Caco-2 (cell line): ENCODE measurements around the gene TANC2. TPM values are rescaled to one million over a fixed set of nuclear protein-coding genes. Genes with fewer than 3 reads are reported as not detected.

Experiments used
- BruUV-seq: library from RNA; stranded (reverse); fragments of 400-500 nt; replicated peaks from 2 replicates; lab custom pipeline; 2021; lab: Mats Ljungman, UMichigan
- CTCF ChIA-PET: fragments of 300-600 bp; sonication (Branson Sonifier 250); formaldehyde crosslinking; loops from one replicate; lab custom pipeline; 2022; ENCODE audit warnings: antibody characterized with exemption; lab: Charles Lee
- POLR2A ChIA-PET: fragments of 300-600 bp; sonication (Branson Sonifier 250); formaldehyde crosslinking; loops from one replicate; lab custom pipeline; 2022; ENCODE audit warnings: antibody characterized with exemption; lab: Charles Lee
- DNase-seq, 2 experiments: peaks; one replicate each; pipeline versions ENCODE4 v3.0.0 to v3.0.0-alpha.2; 2020 to 2022
- H3K27me3 ChIP-seq: replicated peaks from 2 replicates; pipeline ENCODE4 v1.6.0; 2011; ENCODE audit warnings: low read length; ENCODE audit not compliant: control insufficient read depth, insufficient read depth
- H3K36me3 ChIP-seq: 2 replicates; pipeline ENCODE4 v1.5.1; 2011; ENCODE audit warnings: low read length; ENCODE audit not compliant: control insufficient read depth, insufficient read depth
- H3K4me1 ChIP-seq: fragments of 250-450 bp; sonication (Bioruptor Pico); 2 replicates; pipeline ENCODE4 v1.5.1; 2020; ENCODE audit warnings: mild to moderate bottlenecking
- H3K4me3 ChIP-seq: 2 replicates; pipeline ENCODE4 v1.5.1; 2011; ENCODE audit warnings: low read depth, mild to moderate bottlenecking, control low read depth, low read length
- H3K9me3 ChIP-seq: fragments of 250-450 bp; sonication (Bioruptor Pico); 2 replicates; pipeline ENCODE4 v1.5.1; 2020; ENCODE audit warnings: mild to moderate bottlenecking, moderate library complexity
- H3K27ac Mint-ChIP-seq: one replicate; pipeline ENCODE4 v1.8.0; 2022; ENCODE audit warnings: mixed read lengths; ENCODE audit not compliant: unreplicated experiment
- H3K27me3 Mint-ChIP-seq: one replicate; pipeline ENCODE4 v1.8.0; 2022; ENCODE audit warnings: mixed read lengths; ENCODE audit not compliant: insufficient read depth, unreplicated experiment
- H3K36me3 Mint-ChIP-seq: one replicate; pipeline ENCODE4 v1.8.0; 2022; ENCODE audit warnings: mild to moderate bottlenecking, mixed read lengths; ENCODE audit not compliant: insufficient read depth, unreplicated experiment
- H3K4me1 Mint-ChIP-seq: one replicate; pipeline ENCODE4 v1.8.0; 2022; ENCODE audit warnings: low read depth, mixed read lengths; ENCODE audit not compliant: unreplicated experiment
- H3K4me3 Mint-ChIP-seq: one replicate; pipeline ENCODE4 v1.8.0; 2022; ENCODE audit warnings: mild to moderate bottlenecking, moderate library complexity, mixed read lengths; ENCODE audit not compliant: unreplicated experiment
- H3K9me3 Mint-ChIP-seq: one replicate; pipeline ENCODE4 v1.8.0; 2022; ENCODE audit warnings: mixed read lengths; ENCODE audit not compliant: unreplicated experiment
- intact Hi-C: fragments of 100-400 bp; cut with micrococcal nuclease; formaldehyde crosslinking; loops from one replicate; pipeline ENCODE4 v1.10.0; 2022; ENCODE audit not compliant: unreplicated experiment
- total RNA-seq: library from RNA; stranded (reverse); gene quantifications from 2 replicates; pipeline ENCODE4 v1.2.3, GENCODE V29; 2022
- TF ChIP-seq, protein P1 (sequence below), 2 experiments: fragments of 200-600 bp in 1 of 2; IDR thresholded peaks; 1 replicate in 1 of 2; 2 replicates in 1 of 2; pipeline versions ENCODE4 v1.5.1 to v1.8.0; 2011 to 2022; ENCODE audit warnings: antibody characterized with exemption in 1 of 2, control low read depth in 1 of 2, inconsistent platforms in 1 of 2, low read depth in 1 of 2, low read length in 1 of 2, mild to moderate bottlenecking in 1 of 2, moderate library complexity in 1 of 2; ENCODE audit not compliant: insufficient read depth in 1 of 2, severe bottlenecking in 1 of 2, unreplicated experiment in 1 of 2

TANC2 gene
- total RNA-seq, 1 experiment from 2014 or later: 1.9 TPM

DNA sequence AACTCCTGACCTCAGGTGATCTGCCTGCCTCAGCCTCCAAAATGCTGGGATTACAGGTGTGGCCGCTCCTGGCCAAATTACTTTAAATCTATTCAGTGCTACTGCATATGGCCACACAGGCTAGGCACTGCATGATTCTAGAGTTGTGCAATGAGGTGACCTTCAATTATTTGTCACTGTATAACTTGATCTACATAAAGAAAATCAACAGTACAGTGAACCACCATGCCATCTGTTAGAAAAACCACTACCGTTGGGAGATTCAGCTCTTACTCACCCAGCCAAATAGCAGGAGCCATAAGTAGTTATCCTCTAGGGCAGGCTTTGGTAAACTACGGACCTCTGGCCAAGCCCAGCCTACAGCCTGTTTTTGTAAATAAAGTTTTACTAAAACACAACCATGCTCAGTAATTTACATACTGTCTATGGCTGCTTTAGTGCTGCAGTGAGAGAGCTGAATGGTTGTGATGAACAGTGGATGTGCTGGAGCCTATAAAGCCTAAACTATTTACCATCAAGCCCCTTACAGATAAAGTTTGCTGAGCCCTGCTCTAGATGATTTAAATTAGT lies 40.7 kb upstream of the TANC2 start:
- POLR2A ChIA-PET: no interaction called here
- Histone ChIP-seq H3K27me3 (no peaks in the 10 kb centered on the region; the same call in 1 of the 2 replicates), H3K4me3 (no peak overlapping the region), H3K36me3 (no peaks in the 10 kb centered on the region), H3K4me1 (no peaks in the 10 kb centered on the region), H3K9me3 (no peaks in the 10 kb centered on the region)
- no TSS peak for BruUV-seq
- CTCF ChIA-PET: no interaction called here
- TF ChIP-seq, protein P1, sequence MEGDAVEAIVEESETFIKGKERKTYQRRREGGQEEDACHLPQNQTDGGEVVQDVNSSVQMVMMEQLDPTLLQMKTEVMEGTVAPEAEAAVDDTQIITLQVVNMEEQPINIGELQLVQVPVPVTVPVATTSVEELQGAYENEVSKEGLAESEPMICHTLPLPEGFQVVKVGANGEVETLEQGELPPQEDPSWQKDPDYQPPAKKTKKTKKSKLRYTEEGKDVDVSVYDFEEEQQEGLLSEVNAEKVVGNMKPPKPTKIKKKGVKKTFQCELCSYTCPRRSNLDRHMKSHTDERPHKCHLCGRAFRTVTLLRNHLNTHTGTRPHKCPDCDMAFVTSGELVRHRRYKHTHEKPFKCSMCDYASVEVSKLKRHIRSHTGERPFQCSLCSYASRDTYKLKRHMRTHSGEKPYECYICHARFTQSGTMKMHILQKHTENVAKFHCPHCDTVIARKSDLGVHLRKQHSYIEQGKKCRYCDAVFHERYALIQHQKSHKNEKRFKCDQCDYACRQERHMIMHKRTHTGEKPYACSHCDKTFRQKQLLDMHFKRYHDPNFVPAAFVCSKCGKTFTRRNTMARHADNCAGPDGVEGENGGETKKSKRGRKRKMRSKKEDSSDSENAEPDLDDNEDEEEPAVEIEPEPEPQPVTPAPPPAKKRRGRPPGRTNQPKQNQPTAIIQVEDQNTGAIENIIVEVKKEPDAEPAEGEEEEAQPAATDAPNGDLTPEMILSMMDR (IDR thresholded peaks at IDR 0.05; ENCODE audit: insufficient read depth in 1 of 2, low read depth in 1 of 2, low read length in 1 of 2, severe bottlenecking in 1 of 2, unreplicated experiment in 1 of 2): no peak
- Mint-ChIP-seq H3K4me1 (no peaks in the 10 kb centered on the region), H3K27ac (no peak overlapping the region), H3K36me3 (no peaks in the 10 kb centered on the region), H3K4me3 (no peak overlapping the region), H3K27me3 (peaks cover 3% of the 10 kb centered on the region), H3K9me3 (no peaks in the 10 kb centered on the region)
- intact Hi-C loops: no loop called here
- no peak for DNase-seq

DNA sequence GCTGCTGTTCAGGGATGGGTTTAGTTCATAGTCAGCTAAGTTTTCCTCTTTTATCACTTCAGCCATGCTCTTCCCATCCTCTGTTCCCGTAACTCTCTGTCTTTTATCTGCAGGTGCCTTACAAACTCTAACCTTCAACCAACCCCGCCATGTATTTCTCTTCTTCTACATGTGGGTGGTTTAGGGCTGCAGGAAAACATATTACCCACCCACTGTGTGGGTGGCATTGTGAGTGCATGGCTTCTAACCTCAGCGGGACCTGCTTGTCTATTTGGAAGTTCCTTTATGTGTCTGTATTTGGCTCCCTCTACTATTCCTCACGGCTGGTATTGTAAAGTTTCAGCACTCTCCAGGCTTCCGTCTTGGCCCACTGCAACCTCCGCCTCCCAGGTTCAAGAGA lies 39.0 kb upstream of the TANC2 start:
- H3K4me1 Mint-ChIP-seq: no peaks in the 10 kb centered on the region
- ChIA-PET POLR2A (no interaction called here), CTCF (no interaction called here)
- no peak overlapping the region for H3K4me3 Mint-ChIP-seq
- no peak overlapping the region for H3K27ac Mint-ChIP-seq
- H3K4me3 ChIP-seq: no peak overlapping the region
- H3K27me3 Mint-ChIP-seq: peaks cover 6% of the 10 kb centered on the region
- intact Hi-C loops: no loop called here
- H3K27me3 ChIP-seq: no peaks in the 10 kb centered on the region; the same call in 1 of the 2 replicates
- TF ChIP-seq, protein P1 (IDR thresholded peaks at IDR 0.05; ENCODE audit: insufficient read depth in 1 of 2, low read depth in 1 of 2, low read length in 1 of 2, severe bottlenecking in 1 of 2, unreplicated experiment in 1 of 2): no peak
- H3K36me3 Mint-ChIP-seq: no peaks in the 10 kb centered on the region
- no peaks in the 10 kb centered on the region for H3K9me3 Mint-ChIP-seq
- H3K36me3 ChIP-seq: no peaks in the 10 kb centered on the region
- BruUV-seq: no TSS peak
- no peaks in the 10 kb centered on the region for H3K9me3 ChIP-seq
- no peak for DNase-seq
- no peaks in the 10 kb centered on the region for H3K4me1 ChIP-seq

DNA sequence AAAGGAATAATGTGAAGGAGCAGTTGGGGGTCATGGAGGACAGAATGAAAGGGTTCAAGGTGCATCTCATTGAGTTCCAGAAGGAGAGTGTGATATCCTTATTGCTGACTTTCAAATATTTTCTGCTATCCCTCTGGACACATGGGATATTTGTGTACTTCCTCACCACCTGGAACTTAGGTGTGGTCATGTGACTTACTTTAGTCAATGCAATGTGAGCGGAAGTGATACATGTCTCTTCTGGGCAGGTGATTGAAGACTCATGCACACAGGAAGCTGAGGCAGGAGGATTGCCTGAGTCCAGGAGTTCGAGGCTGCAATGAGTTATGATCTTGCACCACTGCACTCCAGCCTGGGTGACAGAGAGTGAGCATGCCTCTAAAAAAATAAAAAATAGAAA lies 36.7 kb upstream of the TANC2 start:
- no TSS peak for BruUV-seq
- no peaks in the 10 kb centered on the region for H3K9me3 Mint-ChIP-seq
- ChIA-PET POLR2A (no interaction called here), CTCF (no interaction called here)
- no peak overlapping the region for H3K4me3 Mint-ChIP-seq
- Histone ChIP-seq H3K4me1 (no peaks in the 10 kb centered on the region), H3K36me3 (no peaks in the 10 kb centered on the region), H3K9me3 (no peaks in the 10 kb centered on the region), H3K4me3 (no peak overlapping the region), H3K27me3 (no peaks in the 10 kb centered on the region; the same call in 1 of the 2 replicates)
- H3K4me1 Mint-ChIP-seq: no peaks in the 10 kb centered on the region
- H3K27ac Mint-ChIP-seq: no peak overlapping the region
- peaks cover 15% of the 10 kb centered on the region for H3K27me3 Mint-ChIP-seq
- DNase-seq: no peak
- H3K36me3 Mint-ChIP-seq: no peaks in the 10 kb centered on the region
- TF ChIP-seq, protein P1 (IDR thresholded peaks at IDR 0.05; ENCODE audit: insufficient read depth in 1 of 2, low read depth in 1 of 2, low read length in 1 of 2, severe bottlenecking in 1 of 2, unreplicated experiment in 1 of 2): no peak
- intact Hi-C loops: no loop called here
